HCT116 (cell line): ENCODE results near the gene OPCML. TPM values are rescaled to one million over a fixed set of nuclear protein-coding genes. Genes with fewer than 3 reads are reported as not detected.

Experiments
- ATAC-seq: fragments of 200-7000 bp; cut with Tn5 transposase; 2 replicates; pipeline ENCODE4 v1.9.1; 2020; ENCODE audit warnings: mild to moderate bottlenecking, moderate library complexity
- BruUV-seq: library from RNA; stranded (reverse); fragments of 400-500 nt; replicated peaks from 2 replicates; lab custom pipeline; 2021; lab: Mats Ljungman, UMichigan
- CTCF ChIA-PET: fragments of 300-600 bp; sonication (Branson Sonifier 250); formaldehyde crosslinking; loops from one replicate; lab custom pipeline; 2021; ENCODE audit warnings: antibody characterized with exemption; lab: Charles Lee
- POLR2A ChIA-PET: fragments of 300-600, 350-600 bp; sonication (Branson Sonifier 250); formaldehyde crosslinking; loops from one replicate; lab custom pipeline; 2021; ENCODE audit warnings: antibody characterized with exemption; lab: Charles Lee
- RAD21 ChIA-PET, 2 experiments: fragments of 300-600 bp; sonication (Branson Sonifier 250); formaldehyde crosslinking; loops; one replicate each; lab custom pipeline; 2023; ENCODE audit warnings: low total read pairs in 2 of 2; ENCODE audit not compliant: uncharacterized antibody in 2 of 2, unreplicated experiment in 2 of 2, low non-redundant PET in 1 of 2; lab: Charles Lee
- DNase-seq: peaks from one replicate; pipeline ENCODE4 v3.0.0-alpha.2; 2010; ENCODE audit warnings: low read depth, low spot score
- H2AFZ ChIP-seq: fragments of 200-600 bp; shearing (Covaris generic), sonication (generic); 2 replicates; pipeline ENCODE4 v1.6.1; 2017; ENCODE audit warnings: low read depth, mixed run types, mixed read lengths, antibody characterized with exemption, low read length; ENCODE audit not compliant: poor library complexity, severe bottlenecking
- H3K27ac ChIP-seq: 2 replicates; pipeline ENCODE4 v1.5.1; 2012; ENCODE audit warnings: low read depth, low read length
- H3K27me3 ChIP-seq: fragments of 200-600 bp; sonication (generic); 2 replicates; pipeline ENCODE4 v1.6.1; 2016; ENCODE audit warnings: mixed run types, low read length, mixed read lengths; ENCODE audit not compliant: insufficient read depth
- H3K36me3 ChIP-seq, 2 experiments: fragments of 200-500 bp in 1 of 2; fragments of 200-600 bp in 1 of 2; sonication (Bioruptor generic) in 1 of 2; sonication (generic) in 1 of 2; 2 replicates each; pipeline versions ENCODE4 v1.5.1 to v1.6.1; 2014 to 2016; ENCODE audit warnings: low read length in 2 of 2, inconsistent platforms in 1 of 2, mixed read lengths in 1 of 2, mixed run types in 1 of 2; ENCODE audit not compliant: insufficient read depth in 2 of 2, control insufficient read depth in 1 of 2
- H3K4me1 ChIP-seq, 2 experiments: fragments of 200-600 bp in 1 of 2; sonication (generic) in 1 of 2; 2 replicates each; pipeline versions ENCODE4 v1.5.1 to v1.6.1; 2012 to 2017; ENCODE audit warnings: low read length in 2 of 2, inconsistent platforms in 1 of 2, mild to moderate bottlenecking in 1 of 2, mixed read lengths in 1 of 2, mixed run types in 1 of 2, moderate library complexity in 1 of 2; ENCODE audit not compliant: insufficient read depth in 2 of 2, control insufficient read depth in 1 of 2
- H3K4me2 ChIP-seq: fragments of 200-600 bp; sonication (generic); 2 replicates; pipeline ENCODE4 v1.6.1; 2017; ENCODE audit warnings: mixed run types, low read length, mixed read lengths
- H3K4me3 ChIP-seq, 2 experiments: fragments of 200-600 bp in 1 of 2; sonication (generic) in 1 of 2; replicated peaks in 1 of 2; 2 replicates each; pipeline ENCODE4 v1.5.1; 2011 to 2016; ENCODE audit warnings: low read length in 2 of 2, control low read depth in 1 of 2, low read depth in 1 of 2, mild to moderate bottlenecking in 1 of 2, mixed read lengths in 1 of 2, mixed run types in 1 of 2
- H3K79me2 ChIP-seq: fragments of 200-600 bp; sonication (generic); 2 replicates; pipeline ENCODE4 v1.6.1; 2017; ENCODE audit warnings: mild to moderate bottlenecking, mixed run types, low read length, moderate library complexity, mixed read lengths; ENCODE audit not compliant: insufficient read depth
- H3K9ac ChIP-seq: fragments of 200-600 bp; sonication (generic); 2 replicates; pipeline ENCODE4 v1.6.1; 2016; ENCODE audit warnings: low read length, mixed read lengths
- H3K9me2 ChIP-seq: fragments of 200-600 bp; sonication (generic), shearing (Covaris generic); 2 replicates; pipeline ENCODE4 v1.6.1; 2017; ENCODE audit warnings: mixed run types, mild to moderate bottlenecking, moderate library complexity; ENCODE audit not compliant: insufficient read depth
- H3K9me3 ChIP-seq, 2 experiments: fragments of 200-500 bp in 1 of 2; fragments of 200-600 bp in 1 of 2; sonication (Bioruptor generic) in 1 of 2; sonication (generic) in 1 of 2; 2 replicates each; pipeline ENCODE4 v1.6.1; 2014 to 2017; ENCODE audit warnings: low read length in 2 of 2, mixed read lengths in 2 of 2, inconsistent platforms in 1 of 2, low read depth in 1 of 2, mild to moderate bottlenecking in 1 of 2, mixed run types in 1 of 2, moderate library complexity in 1 of 2; ENCODE audit not compliant: control insufficient read depth in 1 of 2, insufficient read depth in 1 of 2
- H4K20me1 ChIP-seq: fragments of 200-600 bp; sonication (generic), shearing (Covaris generic); 2 replicates; pipeline ENCODE4 v1.6.1; 2017; ENCODE audit warnings: mixed run types, mild to moderate bottlenecking, moderate library complexity; ENCODE audit not compliant: insufficient read depth
- CBX3 ChIP-seq: IDR thresholded peaks from 2 replicates; pipeline ENCODE4 v1.6.1; 2012; ENCODE audit warnings: low read depth
- EGR1 ChIP-seq: IDR thresholded peaks from 2 replicates; pipeline ENCODE4 v1.6.1; 2012; ENCODE audit warnings: low read depth
- ELF1 ChIP-seq: IDR thresholded peaks from 2 replicates; pipeline ENCODE4 v1.6.1; 2012; ENCODE audit warnings: low read depth, borderline replicate concordance
- EZH2 ChIP-seq: fragments of 200-600 bp; sonication (generic); IDR thresholded peaks from 2 replicates; pipeline ENCODE4 v1.6.1; 2017; ENCODE audit warnings: antibody characterized with exemption, mixed run types
- FOSL1 ChIP-seq: IDR thresholded peaks from 2 replicates; pipeline ENCODE4 v1.6.1; 2012; ENCODE audit warnings: low read depth
- JUND ChIP-seq: IDR thresholded peaks from 2 replicates; pipeline ENCODE4 v1.6.1; 2012
- POLR2A ChIP-seq: IDR thresholded peaks from 2 replicates; pipeline ENCODE4 v1.7.0; 2011; ENCODE audit warnings: borderline replicate concordance; ENCODE audit not compliant: insufficient read depth, insufficient read length; ENCODE audit errors: extremely low read depth
- POLR2AphosphoS5 ChIP-seq: IDR thresholded peaks from 2 replicates; pipeline ENCODE4 v1.6.1; 2011; ENCODE audit warnings: mild to moderate bottlenecking, low read depth, low read length, moderate library complexity
- RAD21 ChIP-seq: IDR thresholded peaks from 2 replicates; pipeline ENCODE4 v1.6.1; 2012; ENCODE audit warnings: low read depth, mild to moderate bottlenecking
- SIN3A ChIP-seq: IDR thresholded peaks from 2 replicates; pipeline ENCODE4 v1.6.1; 2012; ENCODE audit warnings: low read depth
- SP1 ChIP-seq: IDR thresholded peaks from 2 replicates; pipeline ENCODE4 v1.6.1; 2012; ENCODE audit warnings: low read depth
- TCF7L2 ChIP-seq: IDR thresholded peaks from 2 replicates; pipeline ENCODE4 v1.7.0; 2011; ENCODE audit warnings: borderline replicate concordance, inconsistent platforms; ENCODE audit not compliant: insufficient read depth, insufficient read length; ENCODE audit errors: extremely low read depth
- ZFX ChIP-seq: fragments of 450-650 bp; IDR thresholded peaks from 2 replicates; pipeline ENCODE4 v1.6.1; 2017
- intact Hi-C: fragments of 100-400 bp; cut with micrococcal nuclease; formaldehyde crosslinking; loops from 2 replicates; pipeline ENCODE4 v1.10.0; 2022
- total RNA-seq: library from RNA; stranded (reverse); gene quantifications from one replicate; pipeline ENCODE4 v1.2.1, GENCODE V29; 2021; ENCODE audit not compliant: unreplicated experiment
- TF ChIP-seq, protein P1 (sequence below): IDR thresholded peaks from 2 replicates; pipeline ENCODE4 v1.6.1; 2012; ENCODE audit warnings: low read depth
- TF ChIP-seq, protein P2 (sequence below), 3 experiments: fragments of 200-600 bp in 1 of 3; sonication (generic) in 1 of 3; IDR thresholded peaks in 2 of 3; conservative IDR thresholded peaks in 1 of 3; 2 replicates each; pipeline ENCODE4 v1.5.1; 2012 to 2017; ENCODE audit warnings: low read depth in 2 of 3, low read length in 2 of 3, antibody characterized with exemption in 1 of 3, borderline replicate concordance in 1 of 3, control low read depth in 1 of 3, mild to moderate bottlenecking in 1 of 3, mixed read lengths in 1 of 3, mixed run types in 1 of 3, moderate library complexity in 1 of 3; ENCODE audit not compliant: insufficient read depth in 1 of 3

OPCML gene
- total RNA-seq, 1 experiment from 2014 or later, result not detected

DNA sequence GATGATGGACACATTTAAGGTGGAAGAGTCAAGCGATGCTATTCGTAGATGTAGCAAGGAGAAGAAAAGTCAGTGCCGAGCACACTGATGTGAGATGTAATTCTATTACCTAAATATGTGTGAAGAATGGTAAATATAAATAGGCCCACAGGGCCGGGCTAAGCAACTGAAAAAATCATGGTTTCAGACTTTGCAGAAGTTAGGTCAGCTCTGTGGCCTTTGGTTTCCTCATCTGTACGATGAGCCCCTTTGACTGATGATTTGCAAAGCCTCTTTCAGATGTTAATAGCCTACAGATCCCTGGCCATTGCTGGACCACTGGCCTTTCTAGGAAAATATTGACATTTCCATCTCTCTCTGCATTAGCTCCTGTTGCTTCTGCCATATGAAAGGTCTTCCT lies 570.8 kb downstream of the OPCML start:
- Histone ChIP-seq H3K36me3 (no peaks in the 10 kb centered on the region), H3K4me3 (no peak overlapping the region)
- RAD21 ChIA-PET, result no interaction called here
- TF ChIP-seq POLR2A (no peak), EGR1 (no peak), ZFX (no peak), SP1 (no peak), FOSL1 (no peak), TCF7L2 (no peak), CBX3 (no peak), POLR2AphosphoS5 (no peak), RAD21 (no peak), JUND (no peak), EZH2 (no peak), ELF1 (no peak), SIN3A (no peak)
- TF ChIP-seq, protein P1, sequence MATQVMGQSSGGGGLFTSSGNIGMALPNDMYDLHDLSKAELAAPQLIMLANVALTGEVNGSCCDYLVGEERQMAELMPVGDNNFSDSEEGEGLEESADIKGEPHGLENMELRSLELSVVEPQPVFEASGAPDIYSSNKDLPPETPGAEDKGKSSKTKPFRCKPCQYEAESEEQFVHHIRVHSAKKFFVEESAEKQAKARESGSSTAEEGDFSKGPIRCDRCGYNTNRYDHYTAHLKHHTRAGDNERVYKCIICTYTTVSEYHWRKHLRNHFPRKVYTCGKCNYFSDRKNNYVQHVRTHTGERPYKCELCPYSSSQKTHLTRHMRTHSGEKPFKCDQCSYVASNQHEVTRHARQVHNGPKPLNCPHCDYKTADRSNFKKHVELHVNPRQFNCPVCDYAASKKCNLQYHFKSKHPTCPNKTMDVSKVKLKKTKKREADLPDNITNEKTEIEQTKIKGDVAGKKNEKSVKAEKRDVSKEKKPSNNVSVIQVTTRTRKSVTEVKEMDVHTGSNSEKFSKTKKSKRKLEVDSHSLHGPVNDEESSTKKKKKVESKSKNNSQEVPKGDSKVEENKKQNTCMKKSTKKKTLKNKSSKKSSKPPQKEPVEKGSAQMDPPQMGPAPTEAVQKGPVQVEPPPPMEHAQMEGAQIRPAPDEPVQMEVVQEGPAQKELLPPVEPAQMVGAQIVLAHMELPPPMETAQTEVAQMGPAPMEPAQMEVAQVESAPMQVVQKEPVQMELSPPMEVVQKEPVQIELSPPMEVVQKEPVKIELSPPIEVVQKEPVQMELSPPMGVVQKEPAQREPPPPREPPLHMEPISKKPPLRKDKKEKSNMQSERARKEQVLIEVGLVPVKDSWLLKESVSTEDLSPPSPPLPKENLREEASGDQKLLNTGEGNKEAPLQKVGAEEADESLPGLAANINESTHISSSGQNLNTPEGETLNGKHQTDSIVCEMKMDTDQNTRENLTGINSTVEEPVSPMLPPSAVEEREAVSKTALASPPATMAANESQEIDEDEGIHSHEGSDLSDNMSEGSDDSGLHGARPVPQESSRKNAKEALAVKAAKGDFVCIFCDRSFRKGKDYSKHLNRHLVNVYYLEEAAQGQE, result no peak
- TF ChIP-seq, protein P2, sequence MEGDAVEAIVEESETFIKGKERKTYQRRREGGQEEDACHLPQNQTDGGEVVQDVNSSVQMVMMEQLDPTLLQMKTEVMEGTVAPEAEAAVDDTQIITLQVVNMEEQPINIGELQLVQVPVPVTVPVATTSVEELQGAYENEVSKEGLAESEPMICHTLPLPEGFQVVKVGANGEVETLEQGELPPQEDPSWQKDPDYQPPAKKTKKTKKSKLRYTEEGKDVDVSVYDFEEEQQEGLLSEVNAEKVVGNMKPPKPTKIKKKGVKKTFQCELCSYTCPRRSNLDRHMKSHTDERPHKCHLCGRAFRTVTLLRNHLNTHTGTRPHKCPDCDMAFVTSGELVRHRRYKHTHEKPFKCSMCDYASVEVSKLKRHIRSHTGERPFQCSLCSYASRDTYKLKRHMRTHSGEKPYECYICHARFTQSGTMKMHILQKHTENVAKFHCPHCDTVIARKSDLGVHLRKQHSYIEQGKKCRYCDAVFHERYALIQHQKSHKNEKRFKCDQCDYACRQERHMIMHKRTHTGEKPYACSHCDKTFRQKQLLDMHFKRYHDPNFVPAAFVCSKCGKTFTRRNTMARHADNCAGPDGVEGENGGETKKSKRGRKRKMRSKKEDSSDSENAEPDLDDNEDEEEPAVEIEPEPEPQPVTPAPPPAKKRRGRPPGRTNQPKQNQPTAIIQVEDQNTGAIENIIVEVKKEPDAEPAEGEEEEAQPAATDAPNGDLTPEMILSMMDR (IDR thresholded peaks at IDR 0.05 in 2 of 3, conservative IDR thresholded peaks at IDR 0.05 in 1 of 3; ENCODE audit: borderline replicate concordance in 1 of 3, insufficient read depth in 1 of 3, low read depth in 2 of 3, low read length in 2 of 3), result no peak
- TF ChIP-seq, all 23 proteins: peak for 0
- intact Hi-C loops, result no loop called here
- ATAC-seq, result no peak
- ChIA-PET POLR2A (no interaction called here), CTCF (no interaction called here)
- no peaks in the 10 kb centered on the region for H3K79me2 ChIP-seq
- no peak overlapping the region for H3K9ac ChIP-seq
- BruUV-seq, result no TSS peak
- no peaks in the 10 kb centered on the region for H3K4me1 ChIP-seq
- no peak for DNase-seq
- peaks cover 3 to 6% of the 10 kb centered on the region in 2 experiments; a peak in 2 of 4 replicates for H3K9me3 ChIP-seq
- H2AFZ ChIP-seq, result no peak overlapping the region
- H4K20me1 ChIP-seq, result no peaks in the 10 kb centered on the region
- H3K4me2 ChIP-seq, result no peak overlapping the region
- no peaks in the 10 kb centered on the region for H3K27me3 ChIP-seq
- no peak overlapping the region for H3K27ac ChIP-seq
- no peaks in the 10 kb centered on the region for H3K9me2 ChIP-seq
